H1 (cell line): Measurements from ENCODE around the gene SRPK3. TPM values are rescaled to one million over a fixed set of nuclear protein-coding genes. Genes with fewer than 3 reads are reported as not detected.

Experiments
- CTCF ChIA-PET: fragments of 300-600 bp; sonication (Branson Sonifier 250); formaldehyde crosslinking; loops from one replicate; lab custom pipeline; 2021; ENCODE audit not compliant: partially characterized antibody; lab: Charles Lee
- POLR2A ChIA-PET: fragments of 300-600 bp; sonication (Branson Sonifier 250); formaldehyde crosslinking; loops from one replicate; lab custom pipeline; 2021; ENCODE audit warnings: inconsistent platforms; ENCODE audit not compliant: partially characterized antibody; lab: Charles Lee
- DNase-seq, 2 experiments: peaks; one replicate each; pipeline versions ENCODE4 v3.0.0 to v3.0.0-alpha.2; 2010 to 2022; ENCODE audit warnings: low spot score in 2 of 2, low read depth in 1 of 2, mixed read lengths in 1 of 2
- FAIRE-seq: peaks from 2 replicates; lab custom pipeline; 2011; peaks lifted over from hg19 to GRCh38; lab: Jason Lieb, UNC
- H2AFZ ChIP-seq: 2 replicates; pipeline ENCODE4 v1.8.1; 2012; ENCODE audit warnings: low read length, inconsistent platforms
- H2AK5ac ChIP-seq: 2 replicates; pipeline ENCODE4 v1.6.1; 2013; ENCODE audit warnings: low read depth, low read length
- H2BK120ac ChIP-seq: replicated peaks from 2 replicates; pipeline ENCODE3; 2013; ENCODE audit warnings: low read depth, low read length, inconsistent platforms
- H2BK12ac ChIP-seq: 2 replicates; pipeline ENCODE4 v1.6.1; 2013; ENCODE audit warnings: low read depth, low read length
- H2BK15ac ChIP-seq: 2 replicates; pipeline ENCODE4 v1.6.1; 2013; ENCODE audit warnings: low read length
- H2BK20ac ChIP-seq: 2 replicates; pipeline ENCODE4 v1.6.1; 2013; ENCODE audit warnings: low read length
- H2BK5ac ChIP-seq: 2 replicates; pipeline ENCODE4 v1.6.1; 2013; ENCODE audit warnings: low read depth, low read length
- H3K14ac ChIP-seq: 2 replicates; pipeline ENCODE4 v1.6.1; 2013; ENCODE audit warnings: inconsistent platforms; ENCODE audit not compliant: insufficient read length
- H3K18ac ChIP-seq: 2 replicates; pipeline ENCODE4 v1.6.1; 2013; ENCODE audit warnings: low read length; ENCODE audit errors: extremely low read depth
- H3K23ac ChIP-seq: 2 replicates; pipeline ENCODE4 v1.6.1; 2013; ENCODE audit warnings: inconsistent platforms; ENCODE audit not compliant: insufficient read length
- H3K23me2 ChIP-seq: 2 replicates; pipeline ENCODE4 v1.6.1; 2013; ENCODE audit warnings: low read depth, low read length
- H3K27ac ChIP-seq: 2 replicates; pipeline ENCODE4 v1.6.1; 2011; ENCODE audit warnings: low read depth, low read length, inconsistent platforms
- H3K27me3 ChIP-seq, 4 experiments: replicated peaks in 1 of 4; 1 replicate in 1 of 4; 2 replicates in 3 of 4; pipeline versions ENCODE4 v1.6.1 to v1.8.1; 2011 to 2013; ENCODE audit warnings: low read length in 3 of 4, mild to moderate bottlenecking in 3 of 4, inconsistent platforms in 2 of 4, mixed read lengths in 2 of 4, moderate library complexity in 1 of 4; ENCODE audit not compliant: control insufficient read depth in 3 of 4, insufficient read depth in 3 of 4; ENCODE audit errors: extremely low read depth in 1 of 4
- H3K36me3 ChIP-seq, 4 experiments: 2 replicates each; pipeline versions ENCODE4 v1.6.1 to v1.8.1; 2011 to 2013; ENCODE audit warnings: mild to moderate bottlenecking in 4 of 4, low read length in 3 of 4, moderate library complexity in 2 of 4, control low read depth in 1 of 4, inconsistent platforms in 1 of 4; ENCODE audit not compliant: insufficient read depth in 4 of 4, control insufficient read depth in 2 of 4
- H3K4ac ChIP-seq: replicated peaks from 2 replicates; pipeline ENCODE3; 2013; ENCODE audit warnings: low read length, low read depth, mixed read lengths, inconsistent platforms; ENCODE audit not compliant: insufficient read length
- H3K4me1 ChIP-seq, 4 experiments: replicated peaks in 1 of 4; 1 replicate in 1 of 4; 2 replicates in 3 of 4; pipeline versions ENCODE4 v1.6.1 to v1.8.1; 2011 to 2013; ENCODE audit warnings: low read length in 3 of 4, inconsistent platforms in 2 of 4, mixed read lengths in 1 of 4; ENCODE audit not compliant: insufficient read depth in 4 of 4, control insufficient read depth in 3 of 4
- H3K4me2 ChIP-seq, 2 experiments: 2 replicates each; pipeline versions ENCODE4 v1.6.1 to v1.8.1; 2011 to 2013; ENCODE audit warnings: low read depth in 2 of 2, low read length in 2 of 2, control low read depth in 1 of 2, inconsistent platforms in 1 of 2, mild to moderate bottlenecking in 1 of 2; ENCODE audit not compliant: insufficient read depth in 1 of 2
- H3K4me3 ChIP-seq, 4 experiments: fragments of 200-600, 300-600 bp in 1 of 4; sonication (generic), shearing (Covaris generic), sonication (Bioruptor Twin) in 1 of 4; 2 replicates each; pipeline versions ENCODE4 v1.5.1 to v1.8.1; 2011 to 2016; ENCODE audit warnings: low read length in 4 of 4, low read depth in 3 of 4, control low read depth in 2 of 4, inconsistent platforms in 2 of 4, mild to moderate bottlenecking in 2 of 4, mixed read lengths in 1 of 4, moderate library complexity in 1 of 4; ENCODE audit not compliant: insufficient read depth in 2 of 4; ENCODE audit errors: extremely low read depth in 1 of 4
- H3K56ac ChIP-seq: replicated peaks from 2 replicates; pipeline ENCODE3; 2013; ENCODE audit warnings: low read depth, mild to moderate bottlenecking, mixed read lengths, low read length, inconsistent platforms; ENCODE audit not compliant: insufficient read length
- H3K79me1 ChIP-seq: 2 replicates; pipeline ENCODE4 v1.6.1; 2013; ENCODE audit warnings: low read depth, low read length, control low read depth
- H3K79me2 ChIP-seq, 2 experiments: 2 replicates each; pipeline versions ENCODE4 v1.6.1 to v1.8.1; 2012 to 2013; ENCODE audit warnings: low read length in 2 of 2, mild to moderate bottlenecking in 2 of 2, inconsistent platforms in 1 of 2; ENCODE audit not compliant: insufficient read depth in 2 of 2, control insufficient read depth in 1 of 2
- H3K9ac ChIP-seq, 4 experiments: replicated peaks in 1 of 4; 1 replicate in 1 of 4; 2 replicates in 3 of 4; pipeline versions ENCODE4 v1.6.1 to v1.8.1; 2011 to 2013; ENCODE audit warnings: low read depth in 3 of 4, low read length in 3 of 4, control low read depth in 2 of 4, mild to moderate bottlenecking in 2 of 4, moderate library complexity in 2 of 4, inconsistent platforms in 1 of 4; ENCODE audit errors: extremely low read depth in 1 of 4
- H3K9me3 ChIP-seq, 2 experiments: 2 replicates each; pipeline versions ENCODE4 v1.6.1 to v1.8.1; 2012 to 2013; ENCODE audit warnings: mild to moderate bottlenecking in 2 of 2, moderate library complexity in 2 of 2, control low read depth in 1 of 2, inconsistent platforms in 1 of 2, low read depth in 1 of 2, low read length in 1 of 2, mixed read lengths in 1 of 2; ENCODE audit not compliant: insufficient read depth in 2 of 2
- H4K20me1 ChIP-seq, 2 experiments: replicated peaks in 1 of 2; 2 replicates each; pipeline versions ENCODE3 to v1.8.1; 2011 to 2013; ENCODE audit warnings: inconsistent platforms in 2 of 2, low read length in 2 of 2, mild to moderate bottlenecking in 1 of 2; ENCODE audit not compliant: insufficient read depth in 2 of 2, control insufficient read depth in 1 of 2
- H4K5ac ChIP-seq: 2 replicates; pipeline ENCODE4 v1.6.1; 2013; ENCODE audit warnings: low read length, low read depth, mixed read lengths, inconsistent platforms; ENCODE audit not compliant: insufficient read length
- H4K8ac ChIP-seq: 2 replicates; pipeline ENCODE4 v1.8.0; 2013; ENCODE audit warnings: mild to moderate bottlenecking, moderate library complexity, low read length, inconsistent platforms; ENCODE audit not compliant: insufficient read depth; ENCODE audit errors: extremely low read depth
- H4K91ac ChIP-seq: replicated peaks from 2 replicates; pipeline ENCODE3; 2013; ENCODE audit warnings: low read length, mixed read lengths, inconsistent platforms; ENCODE audit not compliant: insufficient read length
- GABPA ChIP-seq: IDR thresholded peaks from 2 replicates; pipeline ENCODE4 v1.6.1; 2011; ENCODE audit warnings: mild to moderate bottlenecking, low read length, moderate library complexity, borderline replicate concordance; ENCODE audit not compliant: insufficient read depth
- WGBS, 2 experiments: shearing (Covaris generic) in 1 of 2; methylation state at CpG; one replicate each; pipeline versions ENCODE4 v1.1.6 to v1.1.7; 2013 to 2015; ENCODE audit warnings: low lambda C conversion rate in 2 of 2, mixed read lengths in 2 of 2, inconsistent platforms in 1 of 2, low coverage in 1 of 2, missing lambda C conversion rate in 1 of 2; ENCODE audit not compliant: insufficient replicate concordance in 2 of 2, insufficient coverage in 1 of 2, insufficient read length in 1 of 2; ENCODE audit errors: extremely low coverage in 1 of 2, missing lambda C conversion rate in 1 of 2; 5-methylcytosine and 5-hydroxymethylcytosine counted together
- polyA plus RNA-seq, 7 experiments: library from polyadenylated mRNA; depleted of rRNA in 3 of 7; stranded (reverse) in 5 of 7; unstranded in 2 of 7; fragments of >200 nt in 5 of 7; fragments of 200-250 nt in 2 of 7; gene quantifications; 1 replicate in 5 of 7; 2 replicates in 1 of 7; 4 replicates in 1 of 7; pipeline versions ENCODE4 v1.2.1 to v1.2.3, GENCODE V29; 2011 to 2013; ENCODE audit warnings: missing spikeins in 2 of 7, mixed read lengths in 2 of 7
- total RNA-seq: library from RNA; stranded (reverse); fragmentation: NEBNext Ultra II Directional; extraction: Animal tissue kit (Norgen Biotek cat#: 25700); gene quantifications from 2 replicates; pipeline ENCODE4 v1.2.1, GENCODE V29; 2021

The SRPK3 gene
- total and polyA plus RNA-seq, 2 of the 8 experiments (the other 6 are each of a cell fraction or from before 2014, with no cell fraction given), result not detected

DNA sequence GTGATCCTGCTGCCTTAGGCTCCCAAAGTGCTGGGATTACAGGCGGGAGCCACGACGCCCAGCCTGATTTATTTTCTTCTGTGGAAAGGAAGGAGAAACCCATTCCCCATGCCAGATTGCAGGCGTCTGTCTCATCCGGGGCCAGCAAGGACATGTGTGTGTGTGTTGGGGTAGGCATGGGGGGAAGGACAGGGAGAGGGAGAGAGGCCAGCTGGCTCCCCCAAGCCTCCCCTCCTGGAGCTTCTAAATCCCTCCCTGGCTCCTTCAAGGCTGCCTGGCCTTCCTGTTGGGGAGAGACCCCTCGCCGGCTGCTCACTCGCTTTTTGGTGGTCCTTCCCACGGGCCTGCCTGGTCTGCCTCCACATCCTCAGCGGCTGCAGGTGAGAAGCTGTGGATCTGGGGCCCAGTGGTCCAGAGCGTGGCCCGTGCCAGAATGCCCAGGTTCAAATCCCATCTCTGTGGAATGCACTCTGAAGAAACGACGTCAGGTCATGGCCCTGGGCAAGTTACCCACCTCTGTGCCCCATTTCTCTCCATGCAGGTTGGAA, 18.1 kb upstream of the SRPK3 start:
- no peak overlapping the region for H2BK5ac ChIP-seq
- H4K20me1 ChIP-seq, result no peaks in the 10 kb centered on the region
- no peak overlapping the region for H2AFZ ChIP-seq
- H3K79me2 ChIP-seq, result no peaks in the 10 kb centered on the region
- H4K5ac ChIP-seq, result no peak overlapping the region
- no peak for FAIRE-seq
- H3K18ac ChIP-seq, result no peak overlapping the region
- H3K4me1 ChIP-seq, result peaks cover 0 to 8% (median 4%) of the 10 kb centered on the region in 4 experiments; a peak in 5 of 7 replicates
- no peaks in the 10 kb centered on the region for H3K79me1 ChIP-seq
- no peak overlapping the region for H3K14ac ChIP-seq
- no peak overlapping the region for H2BK12ac ChIP-seq
- TF ChIP-seq GABPA, result no peak
- CTCF ChIA-PET, result interaction anchor here (0.7 to 3.7 kb wide), 14 partner anchors 11 to 189 kb away, joined by 3 to 16 read pairs (median 4); partner anchors contain the start of genes L1CAM and SRPK3
- H4K8ac ChIP-seq, result no peak overlapping the region
- H4K91ac ChIP-seq, result no peak overlapping the region
- H3K23me2 ChIP-seq, result no peaks in the 10 kb centered on the region
- H2BK20ac ChIP-seq, result no peak overlapping the region
- H3K4me2 ChIP-seq, result no peak overlapping the region
- H3K9me3 ChIP-seq, result no peaks in the 10 kb centered on the region
- no peak overlapping the region for H2BK15ac ChIP-seq
- 87% methylated on average over 9 of the region's 14 CpGs; no CpG with 5 or more reads in 1 of the 2 experiments for WGBS, 2 experiments
- no peak overlapping the region for H3K23ac ChIP-seq
- H3K56ac ChIP-seq, result no peak overlapping the region
- H3K4ac ChIP-seq, result no peak overlapping the region
- H3K27ac ChIP-seq, result no peak overlapping the region
- no peaks in the 10 kb centered on the region for H3K36me3 ChIP-seq
- no peaks in the 10 kb centered on the region for H3K27me3 ChIP-seq
- H2BK120ac ChIP-seq, result no peak overlapping the region
- POLR2A ChIA-PET, result no interaction called here
- H3K4me3 ChIP-seq, result no peak overlapping the region
- no peak overlapping the region for H3K9ac ChIP-seq
- no peak for DNase-seq
- no peak overlapping the region for H2AK5ac ChIP-seq
